ENCODE results near the gene CDX2. TPM values are rescaled to one million over a fixed set of nuclear protein-coding genes. Genes with fewer than 3 reads are reported as not detected.

CDX2 gene
- total RNA-seq, 1 donor from 2014 or later = 0.33 TPM

GRCh38 chr13:27959976-27960361, 9.1 kb downstream of the CDX2 start:
- Mint-ChIP-seq H3K27ac (ENCODE audit: unreplicated experiment) (no peak overlapping the region), H3K9me3 (ENCODE audit: unreplicated experiment) (no peaks in the 10 kb centered on the region), H3K36me3 (ENCODE audit: low read depth, unreplicated experiment) (no peaks in the 10 kb centered on the region), H3K27me3 (ENCODE audit: unreplicated experiment) (peaks cover 31% of the 10 kb centered on the region), H3K4me3 (ENCODE audit: unreplicated experiment) (peak overlapping the region; percentile 78), H3K4me1 (ENCODE audit: unreplicated experiment) (peaks cover 12% of the 10 kb centered on the region)
- no peak for TF ChIP-seq CTCF (IDR thresholded peaks at IDR 0.05; ENCODE audit: unreplicated experiment)
- DNase-seq (ENCODE audit: low spot score) = no peak

- no peaks in the 10 kb centered on the region for H3K9me3 Mint-ChIP-seq (ENCODE audit: unreplicated experiment)
Measured at GRCh38 chr13:27956576-27957300, 12.4 kb downstream of the CDX2 start.

GRCh38 chr13:27955014-27955591, 14.0 kb downstream of the CDX2 start:
- Mint-ChIP-seq H3K4me1 (ENCODE audit: unreplicated experiment) (peaks cover 9% of the 10 kb centered on the region), H3K36me3 (ENCODE audit: low read depth, unreplicated experiment) (no peaks in the 10 kb centered on the region), H3K9me3 (ENCODE audit: unreplicated experiment) (no peaks in the 10 kb centered on the region), H3K4me3 (ENCODE audit: unreplicated experiment) (no peak overlapping the region), H3K27me3 (ENCODE audit: unreplicated experiment) (peaks cover 17% of the 10 kb centered on the region), H3K27ac (ENCODE audit: unreplicated experiment) (no peak overlapping the region)
- no peak for TF ChIP-seq CTCF (IDR thresholded peaks at IDR 0.05; ENCODE audit: unreplicated experiment)
- DNase-seq (ENCODE audit: low spot score) = no peak

More at GRCh38 chr13:27956576-27957300, 12.4 kb downstream of the CDX2 start:
- H3K4me3 Mint-ChIP-seq (ENCODE audit: unreplicated experiment) = no peak overlapping the region
- peaks cover 12% of the 10 kb centered on the region for H3K4me1 Mint-ChIP-seq (ENCODE audit: unreplicated experiment)
- peaks cover 20% of the 10 kb centered on the region for H3K27me3 Mint-ChIP-seq (ENCODE audit: unreplicated experiment)
- no peak overlapping the region for H3K27ac Mint-ChIP-seq (ENCODE audit: unreplicated experiment)
- no peak for DNase-seq (ENCODE audit: low spot score)
- TF ChIP-seq CTCF (IDR thresholded peaks at IDR 0.05; ENCODE audit: unreplicated experiment) = no peak
- H3K36me3 Mint-ChIP-seq (ENCODE audit: low read depth, unreplicated experiment) = no peaks in the 10 kb centered on the region

GRCh38 chr13:27954406-27954851, 14.7 kb downstream of the CDX2 start:
- TF ChIP-seq CTCF (IDR thresholded peaks at IDR 0.05; ENCODE audit: unreplicated experiment) = no peak
- Mint-ChIP-seq H3K27me3 (ENCODE audit: unreplicated experiment) (peaks cover 14% of the 10 kb centered on the region), H3K4me3 (ENCODE audit: unreplicated experiment) (no peak overlapping the region), H3K36me3 (ENCODE audit: low read depth, unreplicated experiment) (no peaks in the 10 kb centered on the region), H3K4me1 (ENCODE audit: unreplicated experiment) (peaks cover 7% of the 10 kb centered on the region), H3K9me3 (ENCODE audit: unreplicated experiment) (no peaks in the 10 kb centered on the region), H3K27ac (ENCODE audit: unreplicated experiment) (no peak overlapping the region)
- no peak for DNase-seq (ENCODE audit: low spot score)

All from endothelial cell (in vitro differentiated cells).